GM12878 (cell line): ENCODE data around the gene KIF17. TPM values are rescaled to one million over a fixed set of nuclear protein-coding genes. Genes with fewer than 3 reads are reported as not detected.

Experiments used
- ATAC-seq: fragments of 200-7000 bp; cut with Tn5 transposase; 3 replicates; pipeline ENCODE4 v1.9.1; 2020; ENCODE audit warnings: mild to moderate bottlenecking, moderate library complexity
- Bru-seq: library from RNA; stranded (reverse); fragments of 400-500 nt; gene quantifications from one replicate; lab custom pipeline; 2021; lab: Mats Ljungman, UMichigan
- BruChase-seq, 2 experiments: library from RNA; stranded (reverse); fragments of 400-500 nt; gene quantifications; one replicate each; lab custom pipeline; 2021; lab: Mats Ljungman, UMichigan
- BruUV-seq: library from RNA; stranded (reverse); fragments of 400-500 nt; replicated peaks from 2 replicates; lab custom pipeline; 2021; lab: Mats Ljungman, UMichigan
- CTCF ChIA-PET: fragments of 300-600 bp; sonication (Branson Sonifier 250); formaldehyde crosslinking; extraction: SDS; loops from one replicate; lab custom pipeline; 2021; ENCODE audit warnings: inconsistent platforms; lab: Yijun Ruan, JAX
- POLR2A ChIA-PET: fragments of 350-600 bp; formaldehyde crosslinking; extraction: SDS; loops from one replicate; lab custom pipeline; 2021; ENCODE audit warnings: inconsistent platforms; lab: Charles Lee
- RAD21 ChIA-PET: fragments of 300-600 bp; sonication (Branson Sonifier 250); formaldehyde crosslinking; loops from one replicate; lab custom pipeline; 2023; ENCODE audit warnings: antibody characterized with exemption; ENCODE audit not compliant: unreplicated experiment; lab: Charles Lee
- SMC1A ChIA-PET: fragments of 300-600 bp; sonication (Branson Sonifier 250); formaldehyde crosslinking; loops from one replicate; lab custom pipeline; 2023; ENCODE audit not compliant: unreplicated experiment, uncharacterized antibody; lab: Charles Lee
- DNase-seq: peaks from one replicate; pipeline ENCODE4 v3.0.0-alpha.2; 2011; ENCODE audit warnings: low read depth, low spot score
- FAIRE-seq: peaks from 3 replicates; lab custom pipeline; 2011; peaks lifted over from hg19 to GRCh38; lab: Jason Lieb, UNC
- H2AFZ ChIP-seq: 2 replicates; pipeline ENCODE4 v1.6.0; 2011; ENCODE audit warnings: low read depth, low read length, control low read depth; ENCODE audit not compliant: control insufficient read depth
- H3K27ac ChIP-seq: 2 replicates; pipeline ENCODE4 v1.5.1; 2011; ENCODE audit warnings: control low read depth; ENCODE audit not compliant: control insufficient read depth, insufficient read depth
- H3K27me3 ChIP-seq, 2 experiments: replicated peaks in 1 of 2; 2 replicates each; pipeline versions ENCODE4 v1.6.0 to v1.6.1; 2011; ENCODE audit warnings: low read length in 1 of 2; ENCODE audit not compliant: control insufficient read depth in 2 of 2, insufficient read depth in 2 of 2
- H3K36me3 ChIP-seq, 2 experiments: 2 replicates each; pipeline ENCODE4 v1.5.1; 2011; ENCODE audit warnings: low read length in 1 of 2; ENCODE audit not compliant: control insufficient read depth in 2 of 2, insufficient read depth in 2 of 2
- H3K4me1 ChIP-seq: 2 replicates; pipeline ENCODE4 v1.6.1; 2011; ENCODE audit warnings: mild to moderate bottlenecking, low read length, moderate library complexity, mixed read lengths; ENCODE audit not compliant: control insufficient read depth, insufficient read depth
- H3K4me2 ChIP-seq: 2 replicates; pipeline ENCODE4 v1.6.0; 2011; ENCODE audit warnings: control low read depth; ENCODE audit not compliant: control insufficient read depth, insufficient read depth
- H3K4me3 ChIP-seq: fragments of 200-600 bp; sonication (generic); 2 replicates; pipeline ENCODE4 v1.5.1; 2016
- H3K79me2 ChIP-seq: 2 replicates; pipeline ENCODE4 v1.6.0; 2011; ENCODE audit warnings: low read length; ENCODE audit not compliant: control insufficient read depth, insufficient read depth
- H3K9ac ChIP-seq: 2 replicates; pipeline ENCODE4 v1.8.0; 2011; ENCODE audit warnings: low read length, control low read depth, mixed read lengths; ENCODE audit not compliant: control insufficient read depth, insufficient read depth
- H3K9me3 ChIP-seq: replicated peaks from 3 replicates; pipeline ENCODE4 v1.5.1; 2011; ENCODE audit warnings: mild to moderate bottlenecking, low read length; ENCODE audit not compliant: control insufficient read depth, insufficient read depth
- H4K20me1 ChIP-seq: 2 replicates; pipeline ENCODE4 v1.6.0; 2011; ENCODE audit not compliant: control insufficient read depth, insufficient read depth
- ATF7 ChIP-seq: fragments of 450-650 bp; IDR thresholded peaks from 2 replicates; pipeline ENCODE4 v1.6.1; 2016; ENCODE audit warnings: low read depth, mild to moderate bottlenecking
- EED ChIP-seq: sonication (generic); IDR thresholded peaks from 2 replicates; pipeline ENCODE4 v1.6.1; 2016; ENCODE audit warnings: antibody characterized with exemption, low read depth
- MEF2B ChIP-seq: fragments of 450-650 bp; IDR thresholded peaks from 2 replicates; pipeline ENCODE4 v1.6.1; 2018; ENCODE audit warnings: mild to moderate bottlenecking, moderate library complexity; ENCODE audit not compliant: partially characterized antibody, poor library complexity, severe bottlenecking
- PAX5 ChIP-seq: IDR thresholded peaks from 2 replicates; pipeline ENCODE4 v1.6.1; 2011; ENCODE audit warnings: low read depth, low read length, borderline replicate concordance
- WGBS: methylation state at CpG from one replicate; pipeline ENCODE4 v1.1.6; 2016; ENCODE audit warnings: low lambda C conversion rate; ENCODE audit not compliant: insufficient replicate concordance, insufficient coverage; ENCODE audit errors: missing lambda C conversion rate; 5-methylcytosine and 5-hydroxymethylcytosine counted together
- in situ Hi-C: fragments of 300-500 bp; cut with MboI; formaldehyde crosslinking; loops from 9 replicates; pipeline ENCODE4 v1.14.3; 2018; ENCODE audit warnings: mixed read lengths
- intact Hi-C: fragments of 100-400 bp; cut with micrococcal nuclease; formaldehyde crosslinking; loops from one replicate; pipeline ENCODE4 v1.14.2; 2022; ENCODE audit not compliant: unreplicated experiment
- long read RNA-seq, 2 experiments: library from polyadenylated mRNA; unstranded; transcript quantifications; one replicate each; pipeline ENCODE4 v2.0.0, GENCODE V29; 2019 to 2020
- polyA minus RNA-seq, 3 experiments: library from RNA; depleted of rRNA, polyadenylated mRNA; stranded (reverse); fragments of >200 nt; gene quantifications; 2 replicates each; pipeline ENCODE4 v1.2.3, GENCODE V29; 2011
- polyA plus RNA-seq, 11 experiments: library from polyadenylated mRNA; depleted of rRNA in 4 of 11; unstranded in 6 of 11; stranded (reverse) in 5 of 11; fragments of >200 nt; fragmentation: Nextera tagmentation in 4 of 11; fragmentation: Illumina TruSeq in 1 of 11; extraction: Ambion mirVana in 4 of 11; extraction: Trizol in 1 of 11; gene quantifications; 1 replicate in 1 of 11; 2 replicates in 10 of 11; pipeline versions ENCODE4 v1.2.1 to v1.2.3, GENCODE V29; 2011 to 2016; ENCODE audit warnings: inconsistent platforms in 2 of 11, missing spikeins in 2 of 11, low read depth in 1 of 11
- total RNA-seq, 4 experiments: library from RNA; depleted of rRNA in 3 of 4; stranded (reverse); fragments of >200 nt in 3 of 4; fragmentation: Illumina TruSeq in 1 of 4; extraction: Trizol in 1 of 4; gene quantifications; 2 replicates each; pipeline versions ENCODE4 v1.2.1 to v1.2.3, GENCODE V29; 2013 to 2021
- TF ChIP-seq, protein P1 (sequence below): fragments of 450-650 bp; conservative IDR thresholded peaks from 2 replicates; pipeline ENCODE4 v1.6.1; 2017; ENCODE audit warnings: mild to moderate bottlenecking, moderate library complexity

The KIF17 gene
- 0.12 and 0.23 TPM in 2 replicates for total RNA-seq (2013; cell fraction: nucleolus; rRNA removed)
- not detected in 2 replicates for total RNA-seq (2014; rRNA removed)
- not detected in 2 replicates for total RNA-seq (2014; rRNA removed; fragmentation: Illumina TruSeq; extraction: Trizol)
- 0.10 and 0.45 TPM in 2 replicates for total RNA-seq (2021)
- polyA plus RNA-seq (2011; ENCODE audit: low read depth): not detected
- not detected in 2 replicates for polyA plus RNA-seq (2011; rRNA removed)
- 0.07 TPM in 1 of 2 replicates, not detected in the other for polyA plus RNA-seq (2011; cell fraction: cytosol; rRNA removed)
- 0.06 TPM in 1 of 2 replicates, not detected in the other for polyA plus RNA-seq (2011; cell fraction: nucleus; rRNA removed)
- polyA plus RNA-seq (2012): 0.10 TPM in 1 of 2 replicates, not detected in the other
- 0.03 TPM in 1 of 2 replicates, not detected in the other for polyA plus RNA-seq (2014; fragmentation: Illumina TruSeq; extraction: Trizol)
- not detected for polyA plus RNA-seq (2014; fragmentation: Nextera tagmentation; extraction: Ambion mirVana)
- 0.01 and 0.09 TPM in 2 replicates for polyA plus RNA-seq (2014; rRNA removed)
- not detected for polyA plus RNA-seq (2016; fragmentation: Nextera tagmentation; extraction: Ambion mirVana)
- 0.22 TPM in 1 of 2 replicates, not detected in the other for polyA minus RNA-seq (2011; rRNA and poly(A)+ RNA removed)
- not detected in 2 replicates for polyA minus RNA-seq (2011; cell fraction: cytosol; rRNA and poly(A)+ RNA removed)
- polyA minus RNA-seq (2011; cell fraction: nucleus; rRNA and poly(A)+ RNA removed): not detected in 2 replicates
- percentile 5 among the genes with signal in this experiment for Bru-seq, nascent RNA
- percentile 11 among the genes with signal in this experiment for BruChase-seq, experiment 1, labeled RNA remaining after a 6-hour chase
- percentile 6 among the genes with signal in this experiment for BruChase-seq, experiment 2, labeled RNA remaining after a 2-hour chase
- long read RNA-seq, experiment 1: 0 reads
- long read RNA-seq, experiment 2, partial matches to known transcripts: 1 of 1 reads
- long read RNA-seq, experiment 2, other reads (novel, unspliced or antisense): 0 of 1 reads

DNA sequence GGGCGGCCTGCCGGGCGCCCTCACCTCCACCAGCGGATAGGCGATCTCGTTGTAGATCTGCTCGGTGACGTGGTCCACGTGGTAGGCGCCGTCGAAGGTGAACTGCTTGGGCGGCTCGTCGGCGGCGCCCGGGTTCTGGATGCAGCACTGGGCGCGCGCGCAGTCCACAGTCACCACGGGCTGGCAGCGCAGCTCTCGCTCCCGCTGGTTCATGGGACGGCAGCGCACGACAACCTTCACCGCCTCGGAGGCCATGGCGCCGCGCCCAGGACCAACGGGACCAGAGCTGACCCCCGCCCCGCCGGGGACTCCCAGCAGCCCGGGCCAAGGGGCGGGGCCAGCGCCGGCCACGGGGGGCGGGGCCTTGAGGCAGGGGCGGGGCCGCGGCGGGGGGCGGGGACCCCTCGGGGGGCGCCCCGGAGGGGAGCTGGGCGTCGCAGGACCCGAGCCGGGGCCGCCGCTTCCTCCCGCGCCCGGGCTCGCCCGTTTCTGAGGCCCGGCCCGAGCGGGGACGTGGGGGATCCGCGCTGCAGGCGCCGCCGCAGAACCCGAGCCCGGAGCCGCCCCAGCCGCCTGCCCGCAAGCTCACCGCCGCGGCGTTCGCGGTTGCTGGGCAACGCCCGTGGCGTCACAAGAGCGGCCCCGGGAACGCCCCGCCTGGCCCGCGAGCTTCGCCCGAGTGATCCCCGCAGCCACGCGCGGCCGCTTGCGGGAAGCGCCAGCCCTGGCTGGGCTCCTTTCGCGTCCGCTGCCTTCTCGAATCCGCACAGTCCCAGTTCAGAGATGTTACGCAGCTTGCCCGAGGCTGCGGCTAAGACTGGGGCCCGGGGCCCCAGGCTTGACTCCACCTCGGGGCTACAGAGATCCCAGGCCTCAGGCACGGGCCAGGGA is at the start of gene KIF17:
Gene KIF17, minus strand, starts transcription at position 556 of the 891 bp plus-strand sequence. Its CDS starts 301 bp downstream, at position 255.
- Histone ChIP-seq H4K20me1 (no peaks in the 10 kb centered on the region), H2AFZ (no peak within 1 kb of the TSS), H3K4me3 (no peak within 1 kb of the TSS), H3K36me3 (no peaks in the 10 kb centered on the region), H3K27ac (no peak within 1 kb of the TSS), H3K9ac (no peak within 1 kb of the TSS), H3K27me3 (peaks cover 0 to 5% of the 10 kb centered on the region in 2 experiments; a peak in 1 of 4 replicates), H3K4me1 (no peaks in the 10 kb centered on the region)
- WGBS: 29% methylated on average over 65 of the region's 112 CpGs
- ChIA-PET RAD21 (no interaction called here), CTCF (no interaction called here)
- FAIRE-seq: no peak
- intact Hi-C loops: no loop called here
- BruUV-seq: no TSS peak
- ATAC-seq: peak; percentile 66
- TF ChIP-seq MEF2B: no peak
- TF ChIP-seq ATF7: no peak
- TF ChIP-seq, protein P1, sequence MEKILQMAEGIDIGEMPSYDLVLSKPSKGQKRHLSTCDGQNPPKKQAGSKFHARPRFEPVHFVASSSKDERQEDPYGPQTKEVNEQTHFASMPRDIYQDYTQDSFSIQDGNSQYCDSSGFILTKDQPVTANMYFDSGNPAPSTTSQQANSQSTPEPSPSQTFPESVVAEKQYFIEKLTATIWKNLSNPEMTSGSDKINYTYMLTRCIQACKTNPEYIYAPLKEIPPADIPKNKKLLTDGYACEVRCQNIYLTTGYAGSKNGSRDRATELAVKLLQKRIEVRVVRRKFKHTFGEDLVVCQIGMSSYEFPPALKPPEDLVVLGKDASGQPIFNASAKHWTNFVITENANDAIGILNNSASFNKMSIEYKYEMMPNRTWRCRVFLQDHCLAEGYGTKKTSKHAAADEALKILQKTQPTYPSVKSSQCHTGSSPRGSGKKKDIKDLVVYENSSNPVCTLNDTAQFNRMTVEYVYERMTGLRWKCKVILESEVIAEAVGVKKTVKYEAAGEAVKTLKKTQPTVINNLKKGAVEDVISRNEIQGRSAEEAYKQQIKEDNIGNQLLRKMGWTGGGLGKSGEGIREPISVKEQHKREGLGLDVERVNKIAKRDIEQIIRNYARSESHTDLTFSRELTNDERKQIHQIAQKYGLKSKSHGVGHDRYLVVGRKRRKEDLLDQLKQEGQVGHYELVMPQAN: no peak
- 0 out of 2 replicates have a peak, but pooled peaks have one; percentile 44 for TF ChIP-seq PAX5
- no peak for TF ChIP-seq EED
- TF ChIP-seq, all 136 proteins: peak for 1
- Histone ChIP-seq H3K79me2 (no peaks in the 10 kb centered on the region), H3K4me2 (peak within 1 kb of the TSS; percentile 79), H3K9me3 (no peaks in the 10 kb centered on the region; the same call in 2 of the 3 replicates)
- SMC1A ChIA-PET: interaction anchor here (0.6 kb wide), 1 partner anchor 651 kb away, joined by 3 read pairs; no protein-coding TSS in a partner anchor
- in situ Hi-C loops: no loop called here
- POLR2A ChIA-PET: no interaction called here
- DNase-seq: no peak
